Measurements from ENCODE around the gene GTF2H4.

DNA sequence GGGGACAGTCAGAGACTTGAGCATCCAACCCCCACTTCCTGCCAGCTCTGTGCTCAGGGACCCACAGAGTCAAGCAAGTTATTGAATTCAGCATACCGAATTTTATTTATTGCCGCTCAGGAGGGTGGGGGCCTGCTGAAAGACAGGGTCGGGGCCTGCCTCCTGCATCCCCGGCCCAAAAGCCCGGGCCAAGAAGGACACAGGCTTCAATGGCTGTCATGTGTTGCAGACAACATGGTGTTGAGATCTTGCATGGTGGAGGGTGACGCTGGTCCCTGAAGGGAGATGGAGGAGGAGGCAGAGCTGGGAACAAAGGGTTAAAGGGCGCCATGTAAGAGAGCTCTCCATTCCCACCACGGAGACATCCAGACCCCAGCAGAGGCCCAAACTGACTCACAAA lies 23.3 kb downstream of the GTF2H4 start:
- TF ChIP-seq CTCF (conservative IDR thresholded peaks at IDR 0.05 in 1 of 2, IDR thresholded peaks at IDR 0.05 in 1 of 2; ENCODE audit: low read depth in 1 of 2, low read length in 2 of 2) (no peak), EZH2 (IDR thresholded peaks at IDR 0.05; ENCODE audit: low read length, missing control alignments) (no peak)

All from fibroblast of lung (primary cell).